ENCODE results near the gene FUZ. TPM values are rescaled to one million over a fixed set of nuclear protein-coding genes. Genes with fewer than 3 reads are reported as not detected.

FUZ gene
- total RNA-seq, 1 donor from 2014 or later = 12.5 TPM

GRCh38 chr19:49775742-49776370, 37.2 kb downstream of the FUZ start:
- no peak overlapping the region for H3K9ac ChIP-seq (ENCODE audit: low read depth in 1 of 3, low read length in 3 of 3)
- H3K27ac ChIP-seq (ENCODE audit: low read depth, low read length) = no peak overlapping the region
- H3K27me3 ChIP-seq (ENCODE audit: control insufficient read depth in 3 of 3, insufficient read depth in 3 of 3, low read length in 3 of 3) = no peaks in the 10 kb centered on the region
- H3K4me3 ChIP-seq (ENCODE audit: low read length in 3 of 3) = no peak overlapping the region
- no peaks in the 10 kb centered on the region for H3K9me3 ChIP-seq (ENCODE audit: control insufficient read depth in 3 of 3, low read length in 3 of 3)
- peaks cover 0 to 4% (median 2%) of the 10 kb centered on the region in 3 donors for H3K36me3 ChIP-seq (ENCODE audit: control insufficient read depth in 3 of 3, insufficient read depth in 3 of 3, low read length in 3 of 3)
- H3K4me1 ChIP-seq (ENCODE audit: control insufficient read depth in 3 of 3, insufficient read depth in 3 of 3, low read length in 3 of 3) = peaks cover 0 to 5% (median 3%) of the 10 kb centered on the region in 3 donors

GRCh38 chr19:49774969-49775368, 38.1 kb downstream of the FUZ start:
- peaks cover 0 to 4% (median 2%) of the 10 kb centered on the region in 3 donors for H3K36me3 ChIP-seq (ENCODE audit: control insufficient read depth in 3 of 3, insufficient read depth in 3 of 3, low read length in 3 of 3)
- no peak overlapping the region for H3K27ac ChIP-seq (ENCODE audit: low read depth, low read length)
- peaks cover 0 to 3% (median 0%) of the 10 kb centered on the region in 3 donors for H3K4me1 ChIP-seq (ENCODE audit: control insufficient read depth in 3 of 3, insufficient read depth in 3 of 3, low read length in 3 of 3)
- H3K9me3 ChIP-seq (ENCODE audit: control insufficient read depth in 3 of 3, low read length in 3 of 3) = no peaks in the 10 kb centered on the region
- no peak overlapping the region for H3K9ac ChIP-seq (ENCODE audit: low read depth in 1 of 3, low read length in 3 of 3)
- no peak overlapping the region for H3K4me3 ChIP-seq (ENCODE audit: low read length in 3 of 3)
- no peaks in the 10 kb centered on the region for H3K27me3 ChIP-seq (ENCODE audit: control insufficient read depth in 3 of 3, insufficient read depth in 3 of 3, low read length in 3 of 3)

- Histone ChIP-seq H3K36me3 (ENCODE audit: control insufficient read depth in 3 of 3, insufficient read depth in 3 of 3, low read length in 3 of 3) (peaks cover 0 to 4% (median 2%) of the 10 kb centered on the region in 3 donors), H3K4me1 (ENCODE audit: control insufficient read depth in 3 of 3, insufficient read depth in 3 of 3, low read length in 3 of 3) (peaks cover 0 to 7% (median 2%) of the 10 kb centered on the region in 3 donors), H3K4me3 (ENCODE audit: low read length in 3 of 3) (no peak overlapping the region), H3K27me3 (ENCODE audit: control insufficient read depth in 3 of 3, insufficient read depth in 3 of 3, low read length in 3 of 3) (no peaks in the 10 kb centered on the region), H3K9ac (ENCODE audit: low read depth in 1 of 3, low read length in 3 of 3) (no peak overlapping the region), H3K9me3 (ENCODE audit: control insufficient read depth in 3 of 3, low read length in 3 of 3) (no peaks in the 10 kb centered on the region), H3K27ac (ENCODE audit: low read depth, low read length) (no peak overlapping the region)
Measured at GRCh38 chr19:49773663-49774350, 39.3 kb downstream of the FUZ start.

- H3K27me3 ChIP-seq (ENCODE audit: control insufficient read depth in 3 of 3, insufficient read depth in 3 of 3, low read length in 3 of 3) = no peaks in the 10 kb centered on the region
- H3K9me3 ChIP-seq (ENCODE audit: control insufficient read depth in 3 of 3, low read length in 3 of 3) = no peaks in the 10 kb centered on the region
- H3K27ac ChIP-seq (ENCODE audit: low read depth, low read length) = no peak overlapping the region
- H3K4me1 ChIP-seq (ENCODE audit: control insufficient read depth in 3 of 3, insufficient read depth in 3 of 3, low read length in 3 of 3) = peaks cover 8 to 15% (median 10%) of the 10 kb centered on the region in 3 donors
- H3K9ac ChIP-seq (ENCODE audit: low read depth in 1 of 3, low read length in 3 of 3) = no peak overlapping the region
- no peak overlapping the region for H3K4me3 ChIP-seq (ENCODE audit: low read length in 3 of 3)
- peaks cover 0 to 4% (median 2%) of the 10 kb centered on the region in 3 donors for H3K36me3 ChIP-seq (ENCODE audit: control insufficient read depth in 3 of 3, insufficient read depth in 3 of 3, low read length in 3 of 3)
Measured at GRCh38 chr19:49772850-49773432, 40.2 kb downstream of the FUZ start.

- peaks cover 0 to 4% (median 2%) of the 10 kb centered on the region in 3 donors for H3K36me3 ChIP-seq (ENCODE audit: control insufficient read depth in 3 of 3, insufficient read depth in 3 of 3, low read length in 3 of 3)
- H3K9me3 ChIP-seq (ENCODE audit: control insufficient read depth in 3 of 3, low read length in 3 of 3) = no peaks in the 10 kb centered on the region
- no peak overlapping the region for H3K9ac ChIP-seq (ENCODE audit: low read depth in 1 of 3, low read length in 3 of 3)
- no peak overlapping the region for H3K27ac ChIP-seq (ENCODE audit: low read depth, low read length)
- no peaks in the 10 kb centered on the region for H3K27me3 ChIP-seq (ENCODE audit: control insufficient read depth in 3 of 3, insufficient read depth in 3 of 3, low read length in 3 of 3)
- H3K4me1 ChIP-seq (ENCODE audit: control insufficient read depth in 3 of 3, insufficient read depth in 3 of 3, low read length in 3 of 3) = peaks cover 14 to 25% (median 17%) of the 10 kb centered on the region in 3 donors
- H3K4me3 ChIP-seq (ENCODE audit: low read length in 3 of 3) = no peak overlapping the region
Measured at GRCh38 chr19:49771674-49772139, 41.4 kb downstream of the FUZ start.

- Histone ChIP-seq H3K27ac (ENCODE audit: low read depth, low read length) (no peak overlapping the region), H3K36me3 (ENCODE audit: control insufficient read depth in 3 of 3, insufficient read depth in 3 of 3, low read length in 3 of 3) (no peaks in the 10 kb centered on the region), H3K4me3 (ENCODE audit: low read length in 3 of 3) (no peak overlapping the region), H3K27me3 (ENCODE audit: control insufficient read depth in 3 of 3, insufficient read depth in 3 of 3, low read length in 3 of 3) (no peaks in the 10 kb centered on the region), H3K9me3 (ENCODE audit: control insufficient read depth in 3 of 3, low read length in 3 of 3) (no peaks in the 10 kb centered on the region), H3K4me1 (ENCODE audit: control insufficient read depth in 3 of 3, insufficient read depth in 3 of 3, low read length in 3 of 3) (peaks cover 20 to 32% (median 21%) of the 10 kb centered on the region in 3 donors), H3K9ac (ENCODE audit: low read depth in 1 of 3, low read length in 3 of 3) (no peak overlapping the region)
Measured at GRCh38 chr19:49770529-49770928, 42.6 kb downstream of the FUZ start.

GRCh38 chr19:49767967-49768581, 45.0 kb downstream of the FUZ start:
- peak overlapping the region; percentile 85 to 92 (median 89) for H3K9ac ChIP-seq (ENCODE audit: low read depth in 1 of 3, low read length in 3 of 3)
- no peaks in the 10 kb centered on the region for H3K27me3 ChIP-seq (ENCODE audit: control insufficient read depth in 3 of 3, insufficient read depth in 3 of 3, low read length in 3 of 3)
- H3K9me3 ChIP-seq (ENCODE audit: control insufficient read depth in 3 of 3, low read length in 3 of 3) = no peaks in the 10 kb centered on the region
- no peak overlapping the region for H3K27ac ChIP-seq (ENCODE audit: low read depth, low read length)
- H3K4me3 ChIP-seq (ENCODE audit: low read length in 3 of 3) = peak overlapping the region; percentile 86 to 94 (median 89)
- H3K36me3 ChIP-seq (ENCODE audit: control insufficient read depth in 3 of 3, insufficient read depth in 3 of 3, low read length in 3 of 3) = no peaks in the 10 kb centered on the region
- H3K4me1 ChIP-seq (ENCODE audit: control insufficient read depth in 3 of 3, insufficient read depth in 3 of 3, low read length in 3 of 3) = peaks cover 20 to 34% (median 22%) of the 10 kb centered on the region in 3 donors

- Histone ChIP-seq H3K4me1 (ENCODE audit: control insufficient read depth in 3 of 3, insufficient read depth in 3 of 3, low read length in 3 of 3) (peaks cover 20 to 34% (median 22%) of the 10 kb centered on the region in 3 donors), H3K9ac (ENCODE audit: low read depth in 1 of 3, low read length in 3 of 3) (peak overlapping the region; percentile 85 to 92 (median 89)), H3K4me3 (ENCODE audit: low read length in 3 of 3) (peak overlapping the region; percentile 86 to 94 (median 89)), H3K27ac (ENCODE audit: low read depth, low read length) (peak overlapping the region; percentile 82), H3K9me3 (ENCODE audit: control insufficient read depth in 3 of 3, low read length in 3 of 3) (no peaks in the 10 kb centered on the region), H3K36me3 (ENCODE audit: control insufficient read depth in 3 of 3, insufficient read depth in 3 of 3, low read length in 3 of 3) (no peaks in the 10 kb centered on the region), H3K27me3 (ENCODE audit: control insufficient read depth in 3 of 3, insufficient read depth in 3 of 3, low read length in 3 of 3) (no peaks in the 10 kb centered on the region)
Measured at GRCh38 chr19:49767381-49767780, 45.7 kb downstream of the FUZ start.

- Histone ChIP-seq H3K27ac (ENCODE audit: low read depth, low read length) (peak within 1 kb of the TSS; percentile 94), H3K36me3 (ENCODE audit: control insufficient read depth in 3 of 3, insufficient read depth in 3 of 3, low read length in 3 of 3) (no peaks in the 10 kb centered on the region), H3K9ac (ENCODE audit: low read depth in 1 of 3, low read length in 3 of 3) (peak within 1 kb of the TSS; percentile 89 to 92 (median 89)), H3K27me3 (ENCODE audit: control insufficient read depth in 3 of 3, insufficient read depth in 3 of 3, low read length in 3 of 3) (no peaks in the 10 kb centered on the region), H3K4me1 (ENCODE audit: control insufficient read depth in 3 of 3, insufficient read depth in 3 of 3, low read length in 3 of 3) (peaks cover 20 to 34% (median 22%) of the 10 kb centered on the region in 3 donors), H3K4me3 (ENCODE audit: low read length in 3 of 3) (peak within 1 kb of the TSS; percentile 86 to 94 (median 89)), H3K9me3 (ENCODE audit: control insufficient read depth in 3 of 3, low read length in 3 of 3) (no peaks in the 10 kb centered on the region)
Measured at GRCh38 chr19:49766930-49767299, 46.2 kb downstream of the FUZ start, which contains the start of gene AP2A1. Gene AP2A1 (plus strand): TSS chr19:49767001. CDS start chr19:49767134, 133 bp downstream.
